ENCODE results near the gene TUBB.

Gene TUBB

GRCh38 chr6:30719791-30720737 is at the start of gene TUBB:
Gene TUBB, plus strand, starts transcription at chr6:30720352. Its CDS starts 155 bp downstream, at chr6:30720507.
- DNase-seq (ENCODE audit: low read depth in 3 of 3) = peak; percentile 89 to 94 (median 91)

- DNase-seq (ENCODE audit: low read depth in 3 of 3) = no peak
Observed at GRCh38 chr6:30670760-30671527, 49.2 kb upstream of the TUBB start.

- peak; percentile 78 to 90 (median 88) for DNase-seq (ENCODE audit: low read depth in 3 of 3)
Observed at GRCh38 chr6:30672445-30673253, 47.5 kb upstream of the TUBB start, which contains the start of gene DHX16. Gene DHX16, minus strand, starts transcription at chr6:30673006. Its CDS starts 165 bp downstream, at chr6:30672841.

- DNase-seq (ENCODE audit: low read depth in 3 of 3) = no peak
Observed at GRCh38 chr6:30676660-30677285, 43.4 kb upstream of the TUBB start.

- DNase-seq (ENCODE audit: low read depth in 3 of 3) = peak; percentile 80 to 90 (median 86)
Observed at GRCh38 chr6:30678964-30679726, 41.0 kb upstream of the TUBB start.

- no peak for DNase-seq (ENCODE audit: low read depth in 3 of 3)
Observed at GRCh38 chr6:30679765-30680535, 40.2 kb upstream of the TUBB start.

GRCh38 chr6:30681766-30682142 is 38.4 kb upstream of the TUBB start:
- DNase-seq (ENCODE audit: low read depth in 3 of 3) = no peak

- peak; percentile 67 to 85 (median 74) for DNase-seq (ENCODE audit: low read depth in 3 of 3)
Observed at GRCh38 chr6:30682143-30683117, 37.7 kb upstream of the TUBB start.

GRCh38 chr6:30683183-30683979 is 36.8 kb upstream of the TUBB start:
- no peak for DNase-seq (ENCODE audit: low read depth in 3 of 3)

- no peak for DNase-seq (ENCODE audit: low read depth in 3 of 3)
Observed at GRCh38 chr6:30683980-30684338, 36.2 kb upstream of the TUBB start.

- peak in 1 of 3 experiments; percentile 61 for DNase-seq (ENCODE audit: low read depth in 3 of 3)
Observed at GRCh38 chr6:30684386-30685156, 35.6 kb upstream of the TUBB start.

- DNase-seq (ENCODE audit: low read depth in 3 of 3) = no peak
Observed at GRCh38 chr6:30685157-30686008, 34.8 kb upstream of the TUBB start.

- peak; percentile 76 to 91 (median 80) for DNase-seq (ENCODE audit: low read depth in 3 of 3)
Observed at GRCh38 chr6:30686009-30686907, 33.9 kb upstream of the TUBB start, which contains the start of gene PPP1R18. Gene PPP1R18, minus strand, starts transcription at chr6:30686645. Its CDS starts 627 bp downstream, at chr6:30686018.

- peak in 2 of 3 experiments; percentile 75 to 95 for DNase-seq (ENCODE audit: low read depth in 3 of 3)
Observed at GRCh38 chr6:30686908-30687658, 33.1 kb upstream of the TUBB start.
